ENCODE data around the gene ZNF805.
"Not testable (repeated sequence)": the region's sequence is repeated elsewhere in the genome, so short reads cannot be mapped to it uniquely, and the experiment has no call there.

ZNF805 gene

GRCh38 chr19:57240311-57241090 lies at the start of gene ZNF805:
Gene ZNF805 (plus strand): TSS chr19:57240632. CDS start chr19:57240892, 260 bp downstream.
- peak; percentile 93 for DNase-seq (ENCODE audit: low spot score)

- no peak for DNase-seq (ENCODE audit: low spot score)
These were observed 49.0 kb upstream of the ZNF805 start, which contains the start of gene ZNF264 for GRCh38 chr19:57191141-57192076. Gene ZNF264 (plus strand): TSS chr19:57191500. CDS start chr19:57191914, 414 bp downstream.

DNA sequence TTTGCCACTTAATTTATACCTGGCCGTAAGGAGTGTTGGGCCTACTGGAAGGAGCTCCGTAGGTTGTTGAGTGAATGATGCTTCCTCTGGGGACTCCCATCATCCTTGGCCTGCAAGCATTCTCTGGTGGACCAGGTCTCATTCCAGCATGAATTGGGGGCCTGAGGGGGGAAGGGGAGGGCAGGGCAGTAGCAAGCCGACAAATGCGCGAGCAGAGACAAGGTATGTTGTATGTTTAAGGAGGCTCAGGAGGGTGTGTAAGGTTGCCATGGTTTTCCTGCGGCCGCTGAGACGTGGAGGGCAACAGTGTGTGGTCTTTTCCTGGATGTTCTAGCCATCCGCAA lies 48.4 kb upstream of the ZNF805 start:
- DNase-seq (ENCODE audit: low spot score) = no peak

DNA sequence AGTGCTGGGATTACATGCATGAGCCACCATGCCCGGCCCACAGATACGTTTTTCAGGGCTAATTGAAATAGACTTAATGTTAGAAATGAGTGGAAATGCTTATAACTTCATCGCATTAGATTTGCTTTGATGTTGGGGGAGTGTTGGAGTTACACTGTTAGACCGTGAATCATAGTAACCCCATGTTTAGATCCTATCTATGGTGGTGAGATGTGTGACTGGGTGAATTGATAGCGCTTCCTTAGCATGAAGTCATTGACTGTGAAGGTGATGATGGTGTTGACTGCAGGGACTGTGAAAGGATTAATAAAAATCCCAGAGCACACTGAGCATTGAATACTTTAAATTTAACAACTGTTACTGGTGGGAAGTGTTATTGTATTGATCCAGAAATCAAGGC lies 47.4 kb upstream of the ZNF805 start:
- DNase-seq (ENCODE audit: low spot score) = no peak

GRCh38 chr19:57197874-57198273 lies 42.6 kb upstream of the ZNF805 start:
- not testable (repeated sequence) for DNase-seq (ENCODE audit: low spot score)

DNA sequence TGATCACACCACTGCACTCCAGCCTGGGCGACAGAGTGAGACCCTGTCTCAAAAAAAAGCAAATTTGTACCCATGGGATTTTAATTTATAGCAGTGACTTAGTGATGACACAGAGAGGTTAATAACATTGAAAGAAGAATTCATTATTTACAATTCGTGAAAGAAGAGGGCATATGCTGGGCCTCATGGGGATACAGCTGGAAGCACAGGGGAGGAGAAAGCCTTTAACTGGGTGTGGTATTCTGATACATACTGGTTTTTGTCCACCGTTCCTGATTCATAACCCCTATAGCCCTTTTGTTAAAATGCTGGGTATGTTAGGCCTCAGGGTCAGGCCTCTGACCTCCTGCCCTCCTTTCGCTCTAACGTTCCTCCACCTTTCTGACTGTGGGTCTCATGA lies 38.3 kb upstream of the ZNF805 start:
- DNase-seq (ENCODE audit: low spot score) = no peak

- DNase-seq (ENCODE audit: low spot score) = no peak
These were observed 30.1 kb upstream of the ZNF805 start for GRCh38 chr19:57210381-57210780.

GRCh38 chr19:57212109-57212508 lies 28.3 kb upstream of the ZNF805 start:
- no peak for DNase-seq (ENCODE audit: low spot score)

DNA sequence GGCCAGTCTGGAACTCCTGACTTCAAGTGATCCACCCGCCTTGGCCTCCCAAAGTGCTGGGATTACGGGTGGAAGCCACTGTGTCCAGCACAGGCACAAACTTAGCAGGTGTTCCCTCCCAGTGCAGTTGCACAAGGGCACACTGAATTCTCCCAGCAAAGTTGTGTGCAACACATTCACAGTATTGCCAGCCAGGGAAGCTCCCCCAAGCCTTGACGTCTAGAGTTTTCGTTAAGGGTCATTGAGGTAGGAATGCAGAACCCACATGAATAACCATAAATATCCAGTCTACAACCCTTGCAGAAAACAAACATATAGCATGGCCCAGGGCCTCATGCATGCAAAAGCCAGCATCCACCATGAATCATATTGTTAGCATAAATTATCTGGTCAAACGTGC lies 12.9 kb upstream of the ZNF805 start:
- no peak for DNase-seq (ENCODE audit: low spot score)

DNA sequence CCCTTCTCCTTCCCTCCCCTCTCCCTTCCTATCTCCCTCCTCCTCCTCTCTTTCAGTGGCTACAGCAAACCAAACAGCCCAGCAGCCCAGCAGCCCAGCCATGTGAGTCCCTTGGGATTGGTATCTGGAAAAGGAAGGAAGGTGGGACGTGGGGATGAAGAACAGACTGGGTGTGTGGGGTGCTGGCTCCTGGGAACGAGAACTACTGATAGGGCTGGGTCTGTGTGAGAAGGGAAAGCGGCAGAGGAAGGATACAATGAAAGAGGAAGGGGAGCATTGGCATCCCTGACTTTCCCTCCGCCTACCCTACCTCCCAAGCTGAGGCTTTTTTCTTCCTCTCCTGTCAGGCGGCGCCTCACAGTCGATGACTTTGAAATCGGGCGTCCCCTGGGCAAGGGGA lies 8.7 kb upstream of the ZNF805 start:
- DNase-seq (ENCODE audit: low spot score) = no peak

DNA sequence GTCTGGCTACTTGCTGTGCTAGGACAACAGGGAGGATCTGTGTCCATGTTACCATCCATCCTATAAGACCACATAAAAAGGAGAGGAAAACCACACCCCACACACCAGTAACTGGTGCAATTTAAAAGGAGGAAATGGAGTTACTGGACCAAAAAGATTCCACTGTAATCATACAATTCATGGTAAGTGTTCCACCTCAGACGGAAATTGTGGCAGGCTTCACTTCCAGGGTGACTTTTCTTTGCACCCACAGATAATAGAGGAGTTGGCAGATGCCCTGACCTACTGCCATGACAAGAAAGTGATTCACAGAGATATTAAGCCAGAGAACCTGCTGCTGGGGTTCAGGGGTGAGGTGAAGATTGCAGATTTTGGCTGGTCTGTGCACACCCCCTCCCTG lies 7.2 kb upstream of the ZNF805 start:
- peak; percentile 14 for DNase-seq (ENCODE audit: low spot score)

DNA sequence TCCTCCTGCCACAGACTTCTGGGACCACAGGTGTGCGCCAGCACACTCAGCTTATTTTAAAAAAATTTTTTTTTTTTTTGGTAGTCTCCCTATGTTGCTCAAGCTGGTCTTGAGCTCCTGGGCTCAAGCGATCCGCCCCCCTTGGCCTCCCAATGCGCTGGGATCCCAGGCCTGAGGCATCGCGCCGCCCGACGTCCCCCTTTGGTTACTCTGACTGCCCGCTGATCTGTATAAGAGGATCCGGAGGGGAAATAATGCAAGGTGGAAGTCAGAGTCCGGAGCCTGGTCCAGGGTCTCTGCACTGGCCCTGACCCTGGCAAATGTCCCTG lies 486 bp upstream of the ZNF805 start:
- no peak for DNase-seq (ENCODE audit: low spot score)

DNA sequence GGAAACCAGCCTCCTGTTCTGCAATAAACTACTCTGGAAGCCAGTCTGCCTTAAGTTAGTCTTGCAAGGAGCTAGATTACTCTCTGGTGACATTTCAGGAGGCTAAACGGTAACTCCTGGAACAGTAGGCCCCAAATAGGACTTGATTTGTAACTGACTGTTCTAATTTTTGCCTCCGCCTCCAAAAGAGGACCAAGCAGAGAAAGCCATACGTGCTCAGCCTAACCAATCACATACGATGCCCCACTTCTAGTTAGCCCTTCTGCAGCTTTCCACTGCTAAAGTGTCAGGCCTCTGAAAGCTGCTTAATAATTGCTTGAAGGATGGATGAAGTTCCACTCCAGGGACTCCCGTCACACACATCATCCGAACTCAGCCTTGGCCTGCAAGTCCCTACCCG lies 744 bp downstream of the ZNF805 start:
- no peak for DNase-seq (ENCODE audit: low spot score)

GRCh38 chr19:57242821-57243220 lies 2.4 kb downstream of the ZNF805 start:
- DNase-seq (ENCODE audit: low spot score) = no peak

DNA sequence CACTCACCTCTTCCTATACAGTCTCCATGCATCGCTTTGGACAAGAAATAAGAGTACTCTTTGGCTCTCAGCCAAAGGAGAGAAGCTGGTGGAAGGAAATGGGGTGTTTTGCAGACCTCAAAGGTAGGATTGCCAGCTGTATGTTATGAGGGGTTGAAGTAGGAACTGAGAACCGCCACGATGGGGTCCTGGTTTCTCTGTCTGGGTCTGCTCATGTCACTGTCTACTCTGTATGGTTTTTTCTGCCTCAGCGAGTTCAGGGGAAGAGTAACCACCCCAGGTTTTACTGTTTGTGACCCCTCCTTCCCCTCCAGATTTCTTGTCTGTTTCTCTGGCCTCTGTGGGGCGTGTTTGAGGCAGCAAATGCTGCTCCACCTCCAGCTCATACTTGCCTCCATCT lies 4.1 kb downstream of the ZNF805 start:
- no peak for DNase-seq (ENCODE audit: low spot score)

DNA sequence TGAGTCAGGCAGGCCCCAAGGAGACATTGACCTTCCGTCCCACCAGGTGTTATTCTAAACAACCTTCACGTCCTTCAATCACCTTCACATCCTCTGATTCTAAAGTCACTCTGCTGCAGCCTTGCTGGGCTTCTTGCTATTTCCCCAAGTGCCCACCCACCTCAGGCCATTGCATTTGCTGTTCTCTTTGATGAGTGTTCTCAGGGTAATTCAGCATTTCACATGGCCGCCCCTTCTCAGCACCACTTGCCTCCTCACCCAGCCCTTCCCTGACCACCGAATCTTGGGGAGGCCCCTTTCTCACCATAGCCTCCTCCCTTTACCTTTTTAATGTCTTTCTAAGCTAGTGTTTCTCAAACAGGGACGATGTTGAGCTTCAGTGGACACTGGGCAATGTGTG lies 4.6 kb downstream of the ZNF805 start:
- no peak for DNase-seq (ENCODE audit: low spot score)

DNA sequence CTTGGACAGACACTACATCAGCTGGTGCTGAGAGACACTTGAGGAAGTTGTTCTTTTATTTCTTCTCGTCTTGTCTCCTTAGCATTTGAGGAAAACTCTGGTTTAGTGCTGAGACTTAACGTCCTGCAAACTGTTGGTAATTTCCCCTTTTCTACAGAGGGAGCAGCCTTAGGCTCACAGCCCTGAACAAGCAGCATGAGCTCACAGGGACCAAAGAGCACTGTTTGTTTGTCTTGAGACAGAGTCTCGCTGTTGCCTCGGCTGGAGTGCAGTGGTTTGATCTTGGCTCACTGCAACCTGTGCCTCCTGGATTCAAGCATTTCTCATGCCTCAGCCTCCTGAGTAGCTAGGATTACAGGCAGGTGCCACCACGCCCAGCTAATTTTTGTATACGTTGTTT lies 5.5 kb downstream of the ZNF805 start:
- no peak for DNase-seq (ENCODE audit: low spot score)

DNA sequence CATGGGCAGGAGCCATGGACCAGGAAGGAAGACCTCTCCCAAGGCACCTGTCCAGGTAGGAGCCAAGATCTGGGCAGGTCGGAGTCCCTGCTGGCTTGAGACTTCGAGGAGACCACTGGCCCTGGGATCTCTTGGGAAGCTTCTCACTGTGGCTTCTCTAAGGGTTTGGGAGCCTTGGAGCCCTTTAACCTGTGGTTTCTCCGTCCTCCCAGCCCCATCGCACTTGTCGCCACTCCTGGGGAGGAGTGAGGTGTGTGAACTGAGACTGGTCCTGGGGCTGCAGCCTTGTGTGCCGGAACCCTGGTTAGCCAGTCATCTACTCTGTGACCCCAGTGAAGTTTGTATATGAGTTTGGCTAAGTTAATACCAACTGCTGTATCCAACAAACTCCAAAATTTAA lies 8.2 kb downstream of the ZNF805 start:
- no peak for DNase-seq (ENCODE audit: low spot score)

GRCh38 chr19:57249329-57249728 lies 8.9 kb downstream of the ZNF805 start:
- no peak for DNase-seq (ENCODE audit: low spot score)

GRCh38 chr19:57253767-57254166 lies 13.3 kb downstream of the ZNF805 start:
- DNase-seq (ENCODE audit: low spot score) = not testable (repeated sequence)

DNA sequence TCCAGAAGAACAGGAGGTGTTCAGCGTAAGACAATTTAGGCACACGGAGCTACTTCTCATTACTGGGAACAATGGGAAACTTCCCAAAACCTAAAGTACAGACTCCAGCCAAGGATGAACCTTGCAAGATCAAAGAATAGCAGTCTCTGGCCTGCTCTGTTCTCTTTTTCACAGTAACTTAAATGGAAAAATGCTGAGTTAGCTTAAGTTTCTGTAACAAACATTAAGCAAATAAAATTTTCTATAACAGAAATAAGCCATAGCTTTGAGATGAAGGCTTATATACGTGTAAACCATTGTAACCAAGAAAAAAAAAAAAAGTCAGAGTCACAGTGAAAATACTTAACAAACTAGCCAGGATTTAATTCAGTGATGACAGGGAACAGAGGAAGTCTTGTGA lies 21.6 kb downstream of the ZNF805 start:
- DNase-seq (ENCODE audit: low spot score) = no peak

DNA sequence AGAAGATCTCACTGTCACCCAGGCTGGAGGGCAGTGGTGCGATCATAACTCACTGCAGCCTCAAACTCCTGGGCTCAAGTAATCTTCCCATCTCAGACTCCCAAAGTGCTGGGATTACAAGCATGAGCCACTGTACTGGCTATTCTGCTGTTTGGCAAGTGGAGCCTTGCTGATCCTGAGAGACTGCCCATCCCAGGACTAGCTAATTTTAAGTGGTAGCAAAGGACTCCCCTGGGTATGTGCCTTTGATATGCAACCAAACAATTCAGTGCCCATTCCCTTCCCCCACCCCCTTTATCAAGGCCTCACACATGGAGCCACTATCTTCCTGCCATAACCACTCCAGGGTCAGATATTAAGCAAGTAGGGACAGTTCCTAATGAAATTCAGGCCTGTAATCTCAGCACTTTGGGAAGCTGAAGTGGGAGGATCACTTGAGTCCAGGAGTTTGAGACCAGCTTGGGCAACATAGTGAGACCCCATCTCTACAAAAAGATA lies 22.9 kb downstream of the ZNF805 start:
- no peak for DNase-seq (ENCODE audit: low spot score)

GRCh38 chr19:57267291-57267690 lies 26.9 kb downstream of the ZNF805 start:
- no peak for DNase-seq (ENCODE audit: low spot score)

Measured in SW480 (cell line).